Choroid plexus epithelial cell (primary cell): ENCODE data around the gene GRK6.

Experiments
- DNase-seq: peaks from one replicate; pipeline ENCODE4 v3.0.0-alpha.2; 2010; ENCODE audit warnings: low read depth
- H3K4me3 ChIP-seq: 2 replicates; pipeline ENCODE4 v1.5.1; 2011; ENCODE audit warnings: low read depth, mild to moderate bottlenecking, control low read depth, low read length, moderate library complexity
- CTCF ChIP-seq: conservative IDR thresholded peaks from 2 replicates; pipeline ENCODE4 v1.5.1; 2011; ENCODE audit warnings: low read depth, mild to moderate bottlenecking, control low read depth, inconsistent platforms, low read length, moderate library complexity

GRK6 gene

GRCh38 chr5:177455661-177456590, 29.4 kb downstream of the GRK6 start:
- H3K4me3 ChIP-seq, result peak overlapping the region; percentile 54
- peak; percentile 93 for DNase-seq
- peak; percentile 90 for TF ChIP-seq CTCF

DNA sequence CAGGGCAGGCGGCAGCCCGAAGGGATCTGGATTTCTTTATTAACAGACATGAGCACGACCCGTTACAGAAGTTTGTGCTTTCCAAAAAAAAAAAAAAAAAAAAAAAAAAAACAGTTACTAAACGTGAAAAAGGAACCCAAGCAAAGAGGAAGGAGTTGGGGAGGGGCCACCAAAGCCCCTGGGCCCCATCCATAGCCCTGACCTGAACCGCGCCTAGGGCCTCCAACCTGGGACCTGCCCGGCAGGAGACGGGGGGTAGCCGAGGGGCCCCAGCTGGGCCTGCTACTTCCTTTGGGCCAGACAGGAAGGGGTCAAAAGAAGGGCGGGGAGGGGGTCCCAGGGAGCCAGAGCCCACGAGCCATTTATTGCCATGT, 30.1 kb downstream of the GRK6 start:
- H3K4me3 ChIP-seq, result no peak overlapping the region
- TF ChIP-seq CTCF, result no peak
- no peak for DNase-seq

GRCh38 chr5:177456976-177457851, 30.7 kb downstream of the GRK6 start:
- peak; percentile 99 for DNase-seq
- TF ChIP-seq CTCF, result peak; percentile 72
- no peak overlapping the region for H3K4me3 ChIP-seq

DNA sequence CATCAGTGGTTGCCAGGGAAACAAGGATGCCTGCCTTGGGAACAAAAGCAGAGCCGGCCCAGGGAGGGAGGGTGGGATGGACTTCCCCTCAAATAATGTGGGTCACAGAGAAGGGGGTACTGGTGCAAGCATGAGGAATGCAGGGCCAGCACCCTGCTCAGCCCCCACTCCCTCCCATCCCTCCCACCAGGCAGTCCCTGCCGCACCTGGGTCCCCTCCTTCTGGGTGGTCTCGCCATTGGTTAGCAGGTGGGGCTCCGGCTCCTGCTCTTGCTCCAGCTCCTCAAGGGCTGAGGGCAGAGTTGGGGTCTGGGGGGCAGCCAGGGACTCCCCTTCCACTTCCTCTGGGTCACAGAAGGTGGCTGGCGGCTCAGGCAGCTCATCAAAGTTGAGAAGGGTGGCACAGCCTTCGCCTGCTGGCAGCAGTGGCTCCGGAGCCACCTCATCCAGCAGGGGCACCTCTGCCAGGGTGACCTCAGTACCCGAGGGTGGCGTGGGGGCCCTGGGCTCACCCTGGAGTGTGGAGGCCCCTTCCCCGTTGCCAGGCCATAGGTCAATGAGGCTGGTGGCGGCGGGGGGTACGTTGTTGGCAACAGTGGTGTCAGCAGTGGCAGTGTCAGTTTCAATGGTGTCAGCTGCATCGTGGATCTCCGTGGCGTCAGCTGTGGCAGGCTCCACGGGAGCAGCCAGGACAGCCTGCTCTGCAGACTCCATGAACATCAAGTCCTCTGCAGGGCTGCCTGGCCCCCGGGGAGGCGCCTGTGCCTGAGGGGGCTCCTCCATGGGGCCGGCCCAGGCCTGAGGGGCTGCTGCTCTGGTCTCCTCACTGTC, 31.6 kb downstream of the GRK6 start:
- no peak for TF ChIP-seq CTCF
- DNase-seq, result no peak
- no peak overlapping the region for H3K4me3 ChIP-seq

DNA sequence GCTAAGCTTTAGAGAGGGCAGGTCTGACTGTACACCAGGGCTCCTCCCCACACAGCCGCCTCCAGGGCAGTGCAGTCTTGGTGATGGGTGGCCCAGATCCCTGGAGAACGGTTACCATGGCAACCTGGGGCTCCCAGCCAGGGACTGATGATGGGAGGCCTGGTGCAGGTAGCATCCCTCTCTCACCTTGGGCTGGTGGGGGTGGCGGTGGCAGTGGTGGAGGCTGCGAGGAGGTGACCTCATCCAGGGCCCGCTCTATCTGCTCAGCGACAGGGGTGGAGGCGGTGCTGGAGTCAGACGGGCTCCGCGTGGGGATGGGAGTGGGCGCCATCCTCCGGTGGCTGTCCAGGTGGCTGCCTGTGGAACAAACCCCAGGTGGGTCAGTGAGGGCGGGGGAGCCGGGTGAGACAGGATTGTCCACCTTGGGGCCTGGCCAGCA, 32.5 kb downstream of the GRK6 start:
- peak; percentile 36 for DNase-seq
- no peak for TF ChIP-seq CTCF
- H3K4me3 ChIP-seq, result no peak overlapping the region

DNA sequence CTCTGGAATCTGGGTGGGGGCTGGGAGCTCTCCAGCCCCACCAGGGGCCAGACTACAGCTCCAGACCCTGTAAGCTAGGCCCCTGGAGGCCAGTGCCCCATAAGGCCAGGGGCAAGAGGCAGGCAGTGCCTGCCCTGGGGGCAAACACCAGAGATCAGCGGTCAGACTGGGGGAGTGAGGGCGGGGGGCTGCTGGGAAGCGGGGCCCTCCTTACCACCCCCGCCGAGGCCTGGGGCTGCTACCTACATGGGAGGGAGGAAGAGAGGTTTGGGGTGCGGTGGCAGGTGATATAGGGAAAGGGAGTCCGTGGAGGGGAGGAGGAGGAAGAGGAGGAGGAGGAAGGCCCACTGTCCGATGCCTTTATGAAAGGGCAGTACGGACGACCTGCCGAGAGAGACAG, 32.9 kb downstream of the GRK6 start:
- no peak for DNase-seq
- no peak overlapping the region for H3K4me3 ChIP-seq
- no peak for TF ChIP-seq CTCF
